GM19043 (cell line): ENCODE measurements around the gene SDR9C7.
"Not testable (repeated sequence)": the region's sequence is repeated elsewhere in the genome, so short reads cannot be mapped to it uniquely, and the experiment has no call there.

Experiments
- ATAC-seq: cut with Tn5 transposase; IDR thresholded peaks from one replicate; pipeline ENCODE4 v1.9.1; 2021; ENCODE audit warnings: low read depth; ENCODE audit not compliant: unreplicated experiment

Gene SDR9C7

DNA sequence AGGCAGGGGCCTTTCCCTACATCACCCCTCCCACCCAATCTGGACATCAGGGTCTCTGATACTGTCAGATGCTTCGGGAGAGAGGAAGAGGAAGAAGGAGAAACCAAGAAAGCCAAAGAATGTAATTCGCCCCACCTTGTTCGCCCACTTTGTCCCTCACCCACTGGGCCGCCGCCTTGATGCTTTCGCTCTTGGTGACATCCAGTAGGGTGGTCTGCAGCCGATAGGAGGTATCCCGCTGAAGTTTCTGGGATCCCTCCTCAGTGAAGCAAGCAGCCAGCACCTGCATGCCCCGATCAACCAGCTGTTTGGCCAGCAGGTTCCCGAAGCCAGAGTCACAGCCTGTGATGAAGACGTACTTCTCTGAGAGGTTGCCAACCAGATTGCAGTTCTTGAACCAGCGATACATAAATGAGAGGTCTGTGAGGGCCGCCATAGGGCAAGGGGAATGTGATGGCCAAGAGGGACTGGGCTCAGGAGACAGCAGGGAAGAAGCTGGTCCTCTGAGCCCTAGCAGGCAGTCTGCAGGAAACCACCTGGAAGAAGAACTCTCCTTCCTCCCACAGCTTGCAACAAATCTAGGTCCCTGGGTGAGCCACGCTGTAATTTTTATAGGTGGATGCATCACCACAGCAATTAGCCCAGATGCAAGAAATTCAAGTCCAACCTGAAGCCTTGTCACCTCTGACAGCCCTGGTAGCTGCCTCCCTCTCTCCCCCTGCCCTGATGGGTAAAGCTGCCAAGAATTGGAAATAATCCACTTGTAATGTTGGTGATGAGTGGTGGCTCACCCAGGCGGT is at the start of gene SDR9C7:
Gene SDR9C7 (minus strand): TSS at position 583 of the 800 bp plus-strand sequence. CDS start 147 bp downstream, at position 436.
- ATAC-seq = no peak

DNA sequence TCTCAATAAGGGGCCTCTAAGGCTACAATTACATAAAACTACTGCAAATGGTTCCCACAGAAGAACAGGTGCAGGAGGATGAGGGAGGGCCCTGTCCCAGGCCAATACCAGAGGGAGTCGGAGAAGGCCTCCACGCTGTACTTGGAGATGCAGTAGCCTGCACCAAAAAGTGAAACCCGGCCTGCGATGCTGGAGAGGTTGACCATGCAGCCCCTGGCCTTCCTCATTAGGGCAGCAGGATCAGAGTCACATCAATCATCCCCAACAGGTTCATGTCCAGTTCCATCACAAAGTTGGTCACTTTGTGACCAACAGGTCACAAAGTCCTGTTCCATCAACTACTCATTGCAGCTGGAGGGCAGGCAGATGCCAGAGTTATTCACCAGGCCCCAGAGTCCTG is 49.2 kb upstream of the SDR9C7 start:
- ATAC-seq = no peak

DNA sequence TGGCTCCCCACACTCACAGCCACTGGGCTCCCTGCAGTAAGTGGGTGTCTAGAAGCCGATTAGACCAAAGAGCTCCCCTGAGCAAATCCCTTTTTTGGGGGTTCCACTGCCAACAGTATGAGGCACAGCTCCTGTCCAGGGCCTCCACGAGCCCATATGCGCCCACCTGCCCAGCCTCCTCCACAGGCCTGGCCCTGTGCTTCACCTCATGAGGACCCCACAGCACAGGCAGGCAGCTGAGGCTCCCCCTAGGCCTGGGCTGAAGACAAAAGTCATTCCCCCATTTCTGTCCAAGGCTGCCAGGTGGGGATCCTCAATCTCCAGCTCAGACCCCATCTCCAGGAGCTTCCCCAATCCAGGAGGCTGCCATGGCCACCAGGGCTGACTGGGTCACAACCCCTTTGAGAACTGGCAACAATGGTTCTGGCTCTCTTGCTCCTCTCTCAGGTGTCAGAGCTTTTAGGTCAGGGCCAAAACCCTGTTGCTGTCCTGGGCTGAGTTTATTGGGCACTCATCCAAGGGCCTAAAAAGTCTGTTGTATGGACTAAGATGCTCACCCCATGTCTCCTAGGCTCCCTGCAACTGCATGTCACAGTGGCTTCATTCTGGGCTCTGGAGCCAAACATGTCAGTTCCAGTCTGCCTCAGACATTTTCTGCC is 48.5 kb upstream of the SDR9C7 start:
- not testable (repeated sequence) for ATAC-seq

DNA sequence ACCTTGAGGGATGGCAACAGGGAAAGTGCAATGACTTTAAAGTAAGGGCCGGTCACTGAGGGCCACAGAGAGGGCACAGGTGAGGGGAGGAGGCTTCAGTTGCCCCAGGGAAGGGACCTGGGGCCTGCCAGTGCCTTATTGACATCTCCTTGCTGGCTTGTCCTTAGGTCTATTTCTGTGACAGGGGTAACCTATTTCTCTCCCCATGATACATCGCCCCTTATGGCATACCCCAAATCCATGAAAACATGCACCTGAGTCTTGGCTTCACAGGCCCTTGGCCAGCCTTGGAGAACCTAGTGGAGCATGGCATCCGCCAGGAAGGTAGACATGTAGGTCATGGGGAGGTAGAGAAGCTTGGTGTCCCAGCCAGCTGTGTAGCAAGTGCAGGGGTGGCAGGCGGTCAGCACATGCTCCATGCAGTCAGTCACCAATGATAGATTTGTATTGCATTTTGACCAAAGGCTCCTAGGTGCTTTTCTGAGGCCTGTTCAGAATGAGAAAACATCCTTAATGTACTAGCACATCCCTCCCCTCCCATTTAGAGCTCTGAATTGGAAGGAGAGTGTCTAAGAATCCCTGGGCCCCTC is 46.8 kb upstream of the SDR9C7 start:
- no peak for ATAC-seq

DNA sequence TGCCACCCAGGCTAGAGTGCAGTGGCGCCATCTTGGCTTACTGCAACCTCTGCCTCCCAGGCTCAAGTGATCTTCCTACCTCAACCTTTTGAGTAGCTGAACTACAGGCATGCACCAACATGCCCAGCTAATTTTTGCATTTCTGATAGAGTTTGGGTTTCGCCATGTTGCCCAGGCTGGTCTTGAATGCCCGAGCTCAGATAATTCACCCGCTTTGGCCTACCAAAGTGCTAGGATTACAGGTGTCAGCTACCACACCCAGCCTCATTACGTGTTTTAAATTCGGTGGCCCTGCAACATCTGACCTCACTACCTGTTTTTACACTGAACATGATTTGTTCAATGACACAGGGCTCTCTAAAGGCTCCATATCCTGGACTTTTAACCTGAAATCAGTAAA is 46.1 kb upstream of the SDR9C7 start:
- no peak for ATAC-seq

DNA sequence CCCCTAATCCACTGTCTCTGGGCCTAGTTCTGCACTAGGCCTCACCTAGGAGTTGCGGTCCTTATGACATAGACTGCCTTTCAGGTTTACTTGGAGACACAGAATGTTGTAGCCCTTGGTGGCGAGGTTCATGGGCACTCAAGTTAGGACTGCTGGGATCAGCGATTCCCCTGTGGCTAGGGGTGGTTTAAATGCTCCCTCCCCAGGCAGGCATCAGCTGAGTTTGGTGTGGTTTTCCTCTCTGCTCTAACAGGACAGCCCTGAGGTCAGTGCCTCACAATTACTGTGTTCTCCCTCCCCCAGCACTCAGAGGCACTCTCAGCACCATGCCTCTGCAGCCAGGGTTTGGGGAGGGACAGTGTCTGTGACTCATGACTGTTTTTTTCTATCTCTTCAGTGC is 45.4 kb upstream of the SDR9C7 start:
- ATAC-seq = no peak

DNA sequence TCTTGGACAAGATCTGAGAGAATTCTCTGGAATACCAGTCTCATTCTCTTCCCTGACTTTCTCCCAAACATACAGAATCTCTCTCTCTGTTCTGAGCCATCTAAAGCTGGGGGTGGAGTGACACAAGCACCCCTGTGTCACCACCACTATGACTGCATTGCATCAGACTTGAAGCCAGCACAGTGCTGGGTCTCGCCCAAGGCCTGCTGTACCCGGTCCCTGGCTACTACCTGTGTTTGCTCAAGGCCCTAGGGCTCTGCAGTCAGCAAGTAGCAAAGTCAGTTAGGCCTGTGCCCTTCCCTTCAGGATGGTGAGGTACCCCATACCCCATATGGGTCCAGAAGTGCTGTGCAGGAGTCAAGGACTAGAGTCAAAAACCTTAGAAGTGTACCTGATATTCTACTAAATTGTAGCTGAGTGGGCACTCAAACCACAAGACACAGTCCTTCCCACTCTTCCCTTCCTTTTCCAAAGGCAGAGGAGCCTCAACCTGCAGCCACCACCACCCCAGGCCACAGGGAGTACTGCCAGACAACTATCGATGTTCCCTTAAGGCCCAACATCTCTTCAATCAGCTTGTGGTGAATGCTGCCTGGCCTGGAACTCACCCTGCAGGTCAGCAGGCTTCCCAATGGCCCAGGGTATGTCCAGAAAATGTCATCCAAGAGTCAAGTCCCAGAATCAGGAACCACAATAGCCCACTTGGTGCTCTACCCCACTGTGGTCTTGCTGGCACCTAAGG is 44.4 kb upstream of the SDR9C7 start:
- ATAC-seq = no peak

DNA sequence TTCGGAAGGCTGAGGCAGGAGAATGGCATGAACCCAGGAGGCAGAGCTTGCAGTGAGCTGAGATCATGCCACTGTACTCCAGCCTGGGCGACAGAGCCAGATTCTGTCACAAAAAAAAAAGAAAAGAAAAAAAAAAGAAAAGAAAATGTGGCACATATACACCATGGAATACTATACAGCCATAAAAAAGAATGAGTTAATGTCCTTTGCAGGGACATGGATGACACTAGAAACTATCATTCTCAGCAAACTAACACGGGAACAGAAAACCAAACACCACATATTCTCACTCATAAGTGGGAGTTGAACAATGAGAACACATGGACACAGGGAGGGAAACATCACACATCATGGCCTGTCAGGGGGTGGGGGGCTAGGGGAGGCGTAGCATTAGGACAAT is 43.2 kb upstream of the SDR9C7 start:
- ATAC-seq = not testable (repeated sequence)

DNA sequence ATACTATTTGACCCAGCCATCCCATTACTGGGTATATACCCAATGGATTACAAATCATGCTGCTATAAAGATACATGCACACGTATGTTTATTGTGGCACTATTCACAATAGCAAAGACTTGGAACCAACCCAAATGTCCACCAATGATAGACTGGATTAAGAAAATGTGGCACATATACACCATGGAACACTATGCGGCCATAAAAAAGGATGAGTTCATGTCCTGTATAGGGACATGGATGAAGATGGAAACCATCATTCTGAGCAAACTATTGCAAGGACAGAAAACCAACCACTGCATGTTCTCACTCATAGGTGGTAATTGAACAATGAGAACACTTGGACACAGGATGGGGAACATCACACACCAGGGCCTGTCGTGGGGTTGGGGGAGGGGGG is 40.0 kb upstream of the SDR9C7 start:
- not testable (repeated sequence) for ATAC-seq

DNA sequence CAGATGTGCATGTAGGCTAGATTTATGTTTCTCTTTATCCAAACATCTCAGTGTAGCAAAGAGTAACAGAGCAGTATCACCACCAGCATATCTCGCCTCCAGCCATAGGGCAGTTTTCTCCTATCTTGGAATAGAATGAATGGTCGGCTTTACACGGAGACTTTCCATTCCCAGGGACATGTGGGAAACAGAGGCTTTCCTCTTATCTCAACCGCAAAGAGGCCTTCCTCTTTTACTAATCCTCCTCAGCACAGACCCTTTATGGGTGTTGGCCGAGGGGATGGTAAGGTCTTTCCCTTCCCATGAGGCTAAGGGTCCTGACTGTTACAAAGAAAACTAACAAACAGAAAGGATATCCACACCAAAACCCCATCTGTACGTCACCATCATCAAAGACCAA is 34.7 kb upstream of the SDR9C7 start:
- not testable (repeated sequence) for ATAC-seq

DNA sequence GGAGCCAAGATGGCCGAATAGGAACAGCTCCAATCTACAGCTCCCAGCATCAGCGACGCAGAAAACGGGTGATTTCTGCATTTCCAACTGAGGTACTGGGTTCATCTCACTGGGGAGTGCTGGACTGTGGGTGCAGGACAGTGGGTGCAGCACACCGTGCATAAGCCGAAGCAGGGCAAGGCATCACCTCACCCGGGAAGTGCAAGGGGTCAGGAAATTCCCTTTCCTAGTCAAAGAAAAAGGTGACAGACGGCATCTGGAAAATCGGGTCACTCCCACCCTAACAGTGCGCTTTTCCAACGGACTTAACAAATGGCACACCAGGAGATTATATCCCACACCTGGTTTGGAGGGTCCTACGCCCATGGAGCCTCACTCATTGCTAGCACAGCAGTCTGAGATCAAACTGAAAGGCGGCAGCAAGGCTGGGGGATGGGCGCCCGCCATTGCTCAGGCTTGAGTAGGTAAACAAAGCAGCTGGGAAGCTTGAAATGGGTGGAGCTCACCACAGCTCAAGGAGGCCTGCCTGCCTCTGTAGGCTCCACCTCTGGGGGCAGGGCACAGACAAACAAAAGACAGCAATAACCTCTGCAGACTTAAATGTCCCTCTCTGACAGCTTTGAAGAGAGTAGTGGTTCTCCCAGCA is 31.9 kb upstream of the SDR9C7 start:
- ATAC-seq = not testable (repeated sequence)

DNA sequence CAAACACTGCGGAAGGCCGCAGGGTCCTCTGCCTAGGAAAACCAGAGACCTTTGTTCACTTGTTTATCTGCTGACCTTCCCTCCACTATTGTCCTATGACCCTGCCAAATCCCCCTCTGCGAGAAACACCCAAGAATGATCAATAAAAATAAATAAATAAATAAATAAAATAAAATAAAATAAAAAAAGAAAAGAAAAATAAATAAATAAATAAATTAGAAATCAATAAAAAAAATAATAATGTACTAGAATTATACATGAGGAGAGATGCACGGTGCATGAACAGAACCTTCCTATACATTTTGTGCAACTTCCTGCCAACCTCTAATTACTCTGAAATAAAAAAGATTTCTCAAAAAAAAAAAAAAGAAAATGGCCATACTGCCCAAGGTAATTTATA is 30.9 kb upstream of the SDR9C7 start:
- ATAC-seq = not testable (repeated sequence)

DNA sequence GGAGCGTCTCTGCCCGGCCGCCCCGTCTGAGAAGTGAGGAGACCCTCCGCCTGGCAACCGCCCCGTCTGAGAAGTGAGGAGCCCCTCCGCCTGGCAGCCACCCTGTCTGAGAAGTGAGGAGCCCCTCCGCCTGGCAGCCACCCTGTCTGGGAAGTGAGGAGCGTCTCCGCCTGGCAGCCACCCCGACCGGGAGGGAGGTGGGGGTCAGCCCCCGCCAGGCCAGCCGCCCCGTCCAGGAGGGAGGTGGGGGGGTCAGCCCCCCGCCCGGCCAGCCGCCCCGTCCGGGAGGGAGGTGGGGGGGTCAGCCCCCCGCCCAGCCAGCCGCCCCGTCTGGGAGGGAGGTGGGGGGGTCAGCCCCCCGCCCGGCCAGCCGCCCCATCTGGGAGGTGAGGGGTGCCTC is 29.3 kb upstream of the SDR9C7 start:
- not testable (repeated sequence) for ATAC-seq

DNA sequence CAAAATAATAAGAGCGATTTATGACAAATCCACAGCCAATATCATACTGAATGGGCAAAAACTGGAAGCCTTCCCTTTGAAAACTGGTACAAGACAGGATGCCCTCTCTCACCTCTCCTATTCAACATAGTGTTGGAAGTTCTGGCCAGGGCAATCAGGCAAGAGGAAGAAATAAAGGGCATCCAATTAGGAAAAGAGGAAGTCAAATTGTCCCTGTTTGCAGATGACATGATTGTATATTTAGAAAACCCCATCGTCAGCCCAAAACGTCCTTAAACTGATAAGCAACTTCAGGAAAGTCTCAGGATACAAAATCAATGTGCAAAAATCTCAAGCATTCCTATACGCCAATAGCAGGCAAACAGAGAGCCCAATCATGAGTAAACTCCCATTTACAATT is 28.0 kb upstream of the SDR9C7 start:
- ATAC-seq = not testable (repeated sequence)

DNA sequence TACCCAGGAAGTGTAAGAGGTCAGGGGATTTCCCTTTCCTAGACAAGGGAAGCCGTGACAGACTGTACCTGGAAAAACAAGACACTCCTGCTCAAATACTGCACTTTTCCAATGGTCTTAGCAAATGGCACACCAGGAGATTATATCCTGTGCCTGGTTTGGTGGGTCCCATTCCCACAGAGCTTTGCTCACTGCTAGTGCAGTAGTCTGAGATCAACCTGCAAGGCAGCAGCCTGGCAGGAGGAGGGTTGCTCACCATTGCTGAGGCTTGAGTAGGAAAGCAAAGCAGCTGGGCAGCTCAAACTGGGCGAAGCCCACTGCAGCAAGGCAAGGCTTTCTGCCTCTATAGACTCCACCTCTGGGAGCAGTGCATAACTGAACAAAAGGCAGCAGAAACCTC is 24.2 kb upstream of the SDR9C7 start:
- ATAC-seq = no peak

DNA sequence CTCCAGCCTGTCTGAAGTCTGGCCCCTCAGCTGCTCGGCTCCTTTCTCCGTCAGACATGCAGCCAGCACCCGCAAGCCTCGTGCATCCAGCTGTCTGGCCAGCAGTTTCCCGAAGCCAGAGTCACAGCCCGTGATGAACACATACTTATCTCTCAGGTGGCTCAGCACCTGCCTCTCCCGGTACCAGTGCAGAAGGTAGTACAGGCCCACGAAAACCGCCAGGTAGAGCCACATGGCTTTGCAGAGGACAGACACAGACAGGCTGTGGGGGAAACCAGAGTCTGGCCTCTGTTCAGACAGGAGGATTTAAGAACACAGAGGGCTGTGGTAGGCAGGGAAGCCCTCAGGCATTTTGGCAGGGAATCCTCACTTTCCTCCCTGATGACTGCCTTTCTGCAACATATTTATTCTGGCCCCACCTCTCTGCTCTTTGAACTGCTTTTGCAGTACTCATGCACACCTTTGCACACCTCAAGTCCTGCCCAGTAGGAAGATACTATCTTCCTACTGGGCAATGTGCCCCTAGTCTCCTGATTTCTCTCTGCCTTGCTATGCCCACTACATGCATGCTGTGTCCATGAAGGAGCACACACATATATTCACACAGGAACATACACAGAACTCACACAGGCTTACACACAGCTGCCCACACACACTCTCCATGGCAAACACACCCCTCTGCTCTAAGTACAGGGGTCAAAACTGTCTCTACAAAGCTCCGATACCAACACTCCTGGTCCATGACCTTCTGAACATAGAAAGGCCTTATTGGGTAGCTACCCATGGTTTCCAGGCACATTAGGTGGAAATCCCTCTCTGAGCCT is 23.2 kb upstream of the SDR9C7 start, which contains the start of gene RDH16:
Gene RDH16 (minus strand): TSS at position 380 of the 824 bp plus-strand sequence. CDS start 146 bp downstream, at position 234.
- no peak for ATAC-seq

DNA sequence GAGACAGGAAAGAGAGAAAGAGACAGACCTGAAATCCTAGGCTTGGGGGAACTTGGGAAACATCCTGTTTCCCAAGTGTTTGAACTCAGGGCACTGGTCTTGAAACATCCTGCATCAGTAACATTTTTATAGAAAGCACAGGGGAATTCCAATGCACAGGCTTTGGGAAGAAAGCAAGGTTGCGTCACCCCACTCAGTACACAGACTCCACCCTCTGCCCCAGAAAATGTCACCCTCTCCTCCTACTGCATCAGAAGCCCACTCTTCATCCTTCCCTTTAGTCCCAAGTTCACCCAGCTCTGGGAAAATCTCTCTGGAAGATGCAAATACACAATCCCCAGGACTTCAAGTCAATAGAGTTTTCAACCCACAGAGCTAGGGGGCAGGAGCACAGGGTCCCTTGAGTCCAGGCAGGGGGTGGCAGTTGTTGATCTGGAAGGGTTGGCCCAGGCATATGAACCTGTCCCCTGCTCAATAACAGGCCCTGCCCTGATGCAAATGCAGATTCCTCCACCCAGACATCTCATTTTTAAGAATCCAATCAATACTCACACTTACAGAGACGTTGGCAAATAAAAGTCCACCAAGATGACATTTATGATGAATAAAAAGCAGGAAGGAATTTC is 21.5 kb upstream of the SDR9C7 start:
- no peak for ATAC-seq

DNA sequence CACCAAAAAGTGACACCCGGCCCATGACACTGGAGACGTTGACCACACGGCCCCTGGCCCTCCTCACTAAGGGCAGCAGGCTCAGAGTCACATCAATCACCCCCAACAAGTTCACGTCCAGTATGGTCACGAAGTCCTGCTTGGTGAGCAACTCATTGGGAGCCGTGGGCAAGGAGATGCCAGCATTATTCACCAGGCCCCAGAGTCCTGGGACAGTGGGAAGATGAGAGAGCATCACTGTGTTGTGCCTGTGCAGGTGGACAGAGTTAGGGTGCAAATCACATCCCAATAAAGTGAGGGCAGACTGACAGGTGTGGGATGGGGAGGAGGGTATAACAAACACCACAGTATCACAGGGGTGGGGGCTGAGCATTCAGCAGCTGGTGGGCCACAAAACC is 20.7 kb upstream of the SDR9C7 start:
- ATAC-seq = no peak
